ENCODE measurements around the gene POTEB3.
"Not testable (repeated sequence)": the region's sequence is repeated elsewhere in the genome, so short reads cannot be mapped to it uniquely, and the experiment has no call there.

The POTEB3 gene

GRCh38 chr15:21440399-21440798 is at the start of gene POTEB3:
POTEB3 (minus strand) TSS chr15:21440499; CDS start chr15:21440011, 488 bp downstream.
- not testable (repeated sequence) for H3K27me3 ChIP-seq (ENCODE audit: insufficient read depth, low read depth, severe bottlenecking); H3K36me3 ChIP-seq; H3K4me3 ChIP-seq (ENCODE audit: low read depth, low read length); H3K27ac ChIP-seq; H3K9me3 ChIP-seq (ENCODE audit: severe bottlenecking); DNase-seq

GRCh38 chr15:21453683-21454082 is 13.4 kb upstream of the POTEB3 start:
- not testable (repeated sequence) for H3K27ac ChIP-seq; H3K4me3 ChIP-seq (ENCODE audit: low read depth, low read length); H3K9me3 ChIP-seq (ENCODE audit: severe bottlenecking); H3K36me3 ChIP-seq; H3K27me3 ChIP-seq (ENCODE audit: insufficient read depth, low read depth, severe bottlenecking); DNase-seq

- H3K36me3 ChIP-seq; DNase-seq; H3K4me3 ChIP-seq (ENCODE audit: low read depth, low read length); H3K27me3 ChIP-seq (ENCODE audit: insufficient read depth, low read depth, severe bottlenecking); H3K27ac ChIP-seq; H3K9me3 ChIP-seq (ENCODE audit: severe bottlenecking): not testable (repeated sequence)
Measured at GRCh38 chr15:21451920-21452563, 11.7 kb upstream of the POTEB3 start.

DNA sequence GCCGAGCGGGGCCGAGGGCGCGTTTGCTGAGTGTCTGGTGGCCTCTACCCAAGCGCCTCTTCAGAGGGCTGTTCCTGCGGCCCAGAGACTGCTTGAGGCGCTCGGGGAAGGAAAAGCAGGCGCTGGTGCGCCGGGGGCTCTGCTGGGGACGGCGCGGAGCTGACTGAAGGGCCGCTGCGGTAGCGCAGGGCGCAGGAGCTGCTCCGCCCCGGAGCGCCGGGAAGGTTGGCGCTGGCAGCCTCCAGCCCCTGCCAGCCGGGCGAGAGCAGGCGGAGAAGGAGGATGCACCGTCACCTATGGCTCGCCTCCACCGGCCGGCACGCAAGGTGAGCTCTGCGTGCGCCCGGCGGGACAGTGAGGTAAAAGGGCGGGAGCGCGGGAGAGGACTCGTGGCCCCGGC is 11.2 kb upstream of the POTEB3 start:
- H3K27me3 ChIP-seq (ENCODE audit: insufficient read depth, low read depth, severe bottlenecking); H3K27ac ChIP-seq; H3K9me3 ChIP-seq (ENCODE audit: severe bottlenecking); H3K4me3 ChIP-seq (ENCODE audit: low read depth, low read length); DNase-seq; H3K36me3 ChIP-seq: not testable (repeated sequence)

DNA sequence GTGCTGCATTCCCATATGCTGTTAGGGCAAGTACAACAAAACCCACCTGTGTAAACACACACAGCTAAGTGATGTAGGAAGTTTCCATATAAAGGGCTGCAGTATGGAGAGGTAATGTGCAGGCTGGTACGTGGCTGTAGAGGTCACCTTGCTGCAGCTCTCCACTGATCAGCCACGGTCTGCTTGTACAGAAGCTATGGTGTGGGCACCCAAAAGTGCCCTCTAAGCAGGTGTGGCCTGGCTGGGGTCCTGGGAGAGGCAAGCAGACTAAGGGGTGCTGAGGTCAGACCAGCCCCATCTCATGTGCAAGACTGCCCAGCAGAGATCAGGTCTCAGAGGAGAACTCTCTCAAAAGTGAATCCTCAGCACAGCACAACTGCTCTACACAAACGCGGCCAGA is 32.9 kb downstream of the POTEB3 start:
- H3K4me3 ChIP-seq (ENCODE audit: low read depth, low read length); H3K9me3 ChIP-seq (ENCODE audit: severe bottlenecking); DNase-seq; H3K36me3 ChIP-seq; H3K27me3 ChIP-seq (ENCODE audit: insufficient read depth, low read depth, severe bottlenecking); H3K27ac ChIP-seq: not testable (repeated sequence)

DNA sequence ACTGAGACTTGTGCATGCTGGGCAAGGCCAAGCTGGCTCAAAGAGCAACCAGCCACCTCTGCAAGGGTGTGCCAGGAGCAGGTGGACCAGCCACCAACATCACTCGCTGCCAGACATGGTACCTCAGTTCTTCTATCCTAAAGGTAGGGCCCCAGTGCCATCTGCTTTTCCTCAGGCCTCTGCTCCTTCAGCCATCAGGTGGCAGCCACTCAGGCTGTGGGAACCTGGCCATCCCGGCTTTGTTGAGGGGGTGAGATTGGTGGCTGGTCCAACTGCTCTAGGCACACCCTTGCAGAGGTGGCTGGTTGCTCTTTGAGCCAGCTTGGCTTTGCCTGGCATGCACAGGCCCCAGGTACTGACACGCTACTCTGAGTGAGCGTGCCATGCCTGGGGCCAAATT is 38.8 kb downstream of the POTEB3 start:
- not testable (repeated sequence) for H3K4me3 ChIP-seq (ENCODE audit: low read depth, low read length); H3K27me3 ChIP-seq (ENCODE audit: insufficient read depth, low read depth, severe bottlenecking); H3K27ac ChIP-seq; DNase-seq; H3K9me3 ChIP-seq (ENCODE audit: severe bottlenecking); H3K36me3 ChIP-seq

GRCh38 chr15:21399111-21399510 is 41.2 kb downstream of the POTEB3 start:
- not testable (repeated sequence) for H3K36me3 ChIP-seq

DNA sequence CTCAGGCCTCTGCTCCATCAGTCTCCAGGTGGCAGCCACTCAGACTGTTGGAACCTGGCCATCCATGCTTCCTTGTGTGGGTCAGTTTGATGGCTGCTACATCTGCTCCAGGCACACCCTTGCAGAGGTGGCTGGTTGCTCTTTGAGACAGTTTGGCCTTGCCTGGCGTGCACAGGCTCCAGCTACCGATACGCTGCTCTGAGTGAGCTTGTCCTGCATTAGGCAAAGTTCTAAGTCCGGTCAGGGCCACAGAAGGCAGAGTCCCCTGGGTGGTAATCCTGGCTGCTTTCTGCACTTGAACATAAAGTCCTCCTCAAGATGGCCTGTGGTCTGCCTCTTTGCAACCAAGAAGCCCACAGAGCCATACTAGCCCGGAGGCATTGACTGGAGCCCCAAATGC is 41.8 kb downstream of the POTEB3 start:
- H3K27ac ChIP-seq; DNase-seq; H3K4me3 ChIP-seq (ENCODE audit: low read depth, low read length); H3K27me3 ChIP-seq (ENCODE audit: insufficient read depth, low read depth, severe bottlenecking); H3K9me3 ChIP-seq (ENCODE audit: severe bottlenecking); H3K36me3 ChIP-seq: not testable (repeated sequence)

More at GRCh38 chr15:21399111-21399510, 41.2 kb downstream of the POTEB3 start:
- not testable (repeated sequence) for H3K27ac ChIP-seq; DNase-seq; H3K27me3 ChIP-seq (ENCODE audit: insufficient read depth, low read depth, severe bottlenecking); H3K4me3 ChIP-seq (ENCODE audit: low read depth, low read length); H3K9me3 ChIP-seq (ENCODE audit: severe bottlenecking)

GRCh38 chr15:21397656-21398055 is 42.6 kb downstream of the POTEB3 start:
- not testable (repeated sequence) for H3K4me3 ChIP-seq (ENCODE audit: low read depth, low read length); H3K27me3 ChIP-seq (ENCODE audit: insufficient read depth, low read depth, severe bottlenecking); DNase-seq; H3K27ac ChIP-seq; H3K9me3 ChIP-seq (ENCODE audit: severe bottlenecking); H3K36me3 ChIP-seq

- H3K27ac ChIP-seq, DNase-seq: not testable (repeated sequence)
Measured at GRCh38 chr15:21397186-21397585, 43.1 kb downstream of the POTEB3 start.

GRCh38 chr15:21385961-21386360 is 54.3 kb downstream of the POTEB3 start:
- H3K27ac ChIP-seq; H3K27me3 ChIP-seq (ENCODE audit: insufficient read depth, low read depth, severe bottlenecking); H3K9me3 ChIP-seq (ENCODE audit: severe bottlenecking); DNase-seq; H3K4me3 ChIP-seq (ENCODE audit: low read depth, low read length); H3K36me3 ChIP-seq: not testable (repeated sequence)

More at GRCh38 chr15:21397186-21397585, 43.1 kb downstream of the POTEB3 start:
- H3K4me3 ChIP-seq (ENCODE audit: low read depth, low read length); H3K27me3 ChIP-seq (ENCODE audit: insufficient read depth, low read depth, severe bottlenecking); H3K36me3 ChIP-seq; H3K9me3 ChIP-seq (ENCODE audit: severe bottlenecking): not testable (repeated sequence)

- not testable (repeated sequence) for H3K27me3 ChIP-seq (ENCODE audit: insufficient read depth, low read depth, severe bottlenecking); H3K4me3 ChIP-seq (ENCODE audit: low read depth, low read length); DNase-seq; H3K9me3 ChIP-seq (ENCODE audit: severe bottlenecking); H3K27ac ChIP-seq; H3K36me3 ChIP-seq
Measured at GRCh38 chr15:21383866-21384485, 56.3 kb downstream of the POTEB3 start.

DNA sequence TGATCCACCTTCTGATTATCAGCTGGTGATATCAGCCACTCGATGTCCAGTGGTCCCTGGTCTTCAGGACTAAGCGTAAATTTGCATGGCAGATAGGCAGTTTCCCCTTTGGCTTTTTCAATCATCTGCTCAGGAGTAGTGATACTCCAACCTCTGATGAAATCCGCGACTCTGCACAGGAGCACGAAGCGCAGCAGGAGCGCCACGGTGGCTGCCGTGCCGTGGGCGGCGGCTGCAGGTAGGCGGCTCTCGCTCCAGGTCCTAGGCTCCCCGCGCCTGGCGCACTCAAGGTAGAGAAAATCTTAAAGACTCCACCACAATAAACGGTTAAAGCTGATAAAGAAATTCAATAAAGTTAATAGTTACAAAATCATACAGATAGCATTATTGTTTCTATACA is 66.6 kb downstream of the POTEB3 start:
- H3K4me3 ChIP-seq (ENCODE audit: low read depth, low read length); DNase-seq; H3K27me3 ChIP-seq (ENCODE audit: insufficient read depth, low read depth, severe bottlenecking): not testable (repeated sequence)

DNA sequence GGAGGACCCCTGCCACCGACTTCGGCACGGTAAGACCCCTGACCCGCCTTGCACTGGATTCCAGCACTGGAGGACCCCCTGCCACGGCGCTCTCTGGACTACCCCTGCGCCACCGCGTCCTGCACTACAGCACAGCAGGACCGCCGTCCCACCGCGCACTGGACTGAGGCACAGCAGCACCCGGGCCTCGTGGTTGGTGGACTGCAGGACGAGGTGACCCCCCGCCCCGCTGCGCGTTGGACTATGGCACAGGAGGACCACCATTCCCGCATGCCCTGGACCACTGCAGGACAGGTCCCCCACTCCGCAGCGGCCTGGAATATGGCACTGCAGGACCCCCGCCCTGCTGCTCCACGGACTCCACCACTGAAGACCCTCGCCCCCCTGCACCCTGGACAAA is 71.1 kb downstream of the POTEB3 start:
- not testable (repeated sequence) for H3K27ac ChIP-seq; H3K36me3 ChIP-seq; DNase-seq; H3K4me3 ChIP-seq (ENCODE audit: low read depth, low read length); H3K9me3 ChIP-seq (ENCODE audit: severe bottlenecking); H3K27me3 ChIP-seq (ENCODE audit: insufficient read depth, low read depth, severe bottlenecking)

More for the DNA sequence above, 66.6 kb downstream of the POTEB3 start:
- H3K9me3 ChIP-seq (ENCODE audit: severe bottlenecking); H3K27ac ChIP-seq; H3K36me3 ChIP-seq: not testable (repeated sequence)

DNA sequence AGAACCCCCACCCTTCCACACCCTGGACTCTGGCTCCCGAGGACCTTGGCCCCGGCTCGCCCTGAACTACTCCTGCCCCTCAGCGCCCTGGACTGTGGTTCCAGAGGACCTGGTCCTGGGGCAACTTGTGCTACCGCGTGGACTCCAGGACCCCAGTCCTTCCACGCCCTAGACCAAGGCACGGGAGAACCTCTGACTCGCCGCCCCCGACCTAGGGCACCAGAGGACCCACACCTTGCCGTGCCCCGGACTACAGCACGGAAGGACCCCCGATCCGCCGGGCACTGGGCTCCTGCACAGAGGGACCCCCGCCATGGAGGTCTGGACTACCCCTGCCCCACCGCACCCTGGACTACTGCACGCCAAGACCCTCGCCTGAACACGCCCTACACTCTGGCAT is 71.7 kb downstream of the POTEB3 start:
- DNase-seq; H3K36me3 ChIP-seq; H3K9me3 ChIP-seq (ENCODE audit: severe bottlenecking); H3K27me3 ChIP-seq (ENCODE audit: insufficient read depth, low read depth, severe bottlenecking); H3K4me3 ChIP-seq (ENCODE audit: low read depth, low read length); H3K27ac ChIP-seq: not testable (repeated sequence)
